Activated naive CD8-positive, alpha-beta T cell treated with anti-CD3 and anti-CD28 coated beads, Interleukin-2, amount 50 U/mL, for 16 hours (primary cell): Measurements from ENCODE around the gene KIF19.
"Not testable (repeated sequence)": the region's sequence is repeated elsewhere in the genome, so short reads cannot be mapped to it uniquely, and the experiment has no call there.

ENCODE experiments used
- DNase-seq: peaks from one replicate; pipeline ENCODE4 v3.0.0-alpha.2; 2020; ENCODE audit warnings: low read depth, low spot score

Gene KIF19

DNA sequence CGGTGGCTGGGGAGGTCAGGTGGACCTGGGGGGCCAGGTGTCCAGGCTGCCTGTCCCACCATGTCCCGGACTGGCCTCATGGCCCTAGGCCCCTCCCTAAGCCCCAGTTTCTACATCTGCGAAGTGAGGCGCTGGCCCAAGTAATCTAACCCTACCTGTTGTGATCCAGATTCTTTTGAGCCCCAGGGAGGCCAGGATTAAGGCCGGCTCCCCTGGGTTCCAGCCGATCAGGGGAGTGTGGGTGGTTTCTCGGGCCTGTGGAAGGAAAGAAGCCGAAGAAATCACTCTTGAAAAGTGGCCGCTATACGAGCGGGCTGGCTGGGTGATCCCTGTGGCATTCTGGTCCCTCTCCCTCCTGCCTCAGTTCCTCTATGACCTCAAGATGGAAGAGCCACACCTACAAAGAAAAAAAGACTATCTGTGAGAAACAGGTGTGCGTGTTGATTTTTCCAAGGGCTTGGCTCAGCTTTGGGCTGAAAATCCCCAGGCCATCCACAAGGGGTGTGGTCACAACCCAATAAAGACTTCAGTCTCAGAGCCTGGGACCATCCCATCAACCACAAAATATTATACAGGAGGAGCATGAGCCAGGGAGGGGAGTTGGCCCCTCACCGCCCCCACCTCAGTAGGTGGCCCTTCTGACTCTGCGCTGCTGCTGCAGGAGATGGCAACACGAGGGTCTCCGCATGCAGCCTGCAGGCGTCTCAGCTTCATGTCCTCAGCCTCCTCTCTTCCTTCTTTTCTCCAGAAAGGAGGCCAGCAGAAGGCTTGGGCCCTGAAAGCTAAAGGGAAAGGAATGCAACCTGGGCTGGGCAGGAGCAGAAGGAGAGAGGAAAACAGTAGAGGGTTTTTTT lies 61.6 kb downstream of the KIF19 start:
- DNase-seq: no peak

- DNase-seq: no peak
Measured at GRCh38 chr17:74389084-74389753, 63.2 kb downstream of the KIF19 start.

DNA sequence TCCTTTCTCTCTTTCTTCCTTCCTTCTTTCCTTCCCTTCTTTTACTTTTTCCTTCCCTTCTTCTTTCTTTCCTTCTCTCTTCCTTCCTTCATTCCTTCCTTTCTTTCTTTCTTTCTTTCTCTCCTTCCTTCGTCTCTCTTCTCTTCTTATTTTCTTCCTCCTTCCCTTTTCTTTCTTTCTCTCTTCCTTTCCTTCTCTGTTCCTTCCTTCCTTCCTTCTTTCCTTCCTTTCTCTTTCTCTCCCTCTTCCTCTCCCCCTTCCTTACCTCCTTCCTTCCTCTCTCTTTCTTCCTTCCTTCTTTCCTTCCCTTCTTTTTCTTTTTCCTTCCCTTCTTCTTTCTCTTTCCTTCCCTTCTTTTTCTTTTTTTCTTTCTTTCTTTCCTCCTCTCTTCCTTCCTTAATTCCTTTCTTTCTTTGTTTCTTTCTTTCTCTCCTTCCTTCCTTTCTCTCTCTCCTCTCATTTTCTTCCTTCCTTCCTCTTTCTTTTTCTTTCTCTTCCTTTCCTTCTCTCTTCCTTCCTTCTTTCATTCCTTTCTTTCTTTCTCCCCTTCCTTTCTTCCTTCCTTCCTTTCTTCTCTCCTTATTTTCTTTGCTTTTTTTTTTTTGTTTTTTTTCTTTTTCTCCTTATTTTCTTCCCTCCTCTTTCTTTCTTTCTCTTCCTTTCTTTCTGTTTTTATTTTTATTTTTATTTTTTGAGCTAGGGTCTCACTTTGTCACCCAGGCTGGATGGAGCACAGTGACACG lies 64.1 kb downstream of the KIF19 start:
- DNase-seq: no peak

DNA sequence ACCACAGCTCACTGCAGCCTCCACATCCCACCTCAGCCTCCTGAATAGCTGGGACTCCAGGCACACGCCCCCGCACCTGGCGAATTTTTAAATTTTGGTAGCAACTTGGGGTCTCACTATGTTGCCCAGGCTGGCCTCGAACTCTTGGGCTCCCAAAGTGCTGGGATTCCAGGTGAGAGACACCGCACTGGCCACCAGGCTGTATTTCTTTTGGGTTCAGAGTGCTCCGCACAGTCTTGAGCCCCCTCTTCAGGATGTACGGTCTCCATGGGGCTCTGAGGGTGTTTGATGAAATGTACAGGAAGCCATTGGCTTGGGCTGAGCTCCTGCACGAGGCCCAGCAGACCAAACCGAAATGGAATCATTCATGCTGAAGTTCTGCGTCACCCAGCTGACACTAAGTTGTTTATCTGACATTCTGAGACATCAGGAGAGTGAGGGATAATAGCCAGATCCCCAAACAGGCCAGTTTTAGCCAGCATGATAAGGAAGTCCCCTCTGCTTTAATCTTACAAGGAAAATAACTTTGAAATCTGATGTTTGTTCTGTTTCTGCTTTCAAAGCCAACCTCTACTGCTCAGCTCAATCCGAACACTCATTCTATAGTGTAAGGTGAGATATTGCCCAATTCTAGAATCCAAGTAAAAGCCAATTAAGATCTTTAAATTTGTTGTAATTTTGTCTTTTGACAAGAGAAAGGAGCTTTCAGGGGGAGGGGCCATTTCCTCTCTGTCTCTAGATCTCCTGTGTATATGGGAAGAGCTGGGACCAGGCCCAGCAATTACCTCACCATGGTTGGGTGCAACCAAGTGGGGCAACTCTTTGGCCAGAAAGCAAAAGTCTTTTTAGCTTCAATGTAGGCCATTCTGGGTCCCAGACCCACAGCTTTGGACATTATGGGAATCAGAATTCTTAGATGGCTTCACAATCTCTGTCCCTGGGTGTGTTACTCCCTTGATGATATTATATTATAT lies 64.9 kb downstream of the KIF19 start:
- DNase-seq: no peak

DNA sequence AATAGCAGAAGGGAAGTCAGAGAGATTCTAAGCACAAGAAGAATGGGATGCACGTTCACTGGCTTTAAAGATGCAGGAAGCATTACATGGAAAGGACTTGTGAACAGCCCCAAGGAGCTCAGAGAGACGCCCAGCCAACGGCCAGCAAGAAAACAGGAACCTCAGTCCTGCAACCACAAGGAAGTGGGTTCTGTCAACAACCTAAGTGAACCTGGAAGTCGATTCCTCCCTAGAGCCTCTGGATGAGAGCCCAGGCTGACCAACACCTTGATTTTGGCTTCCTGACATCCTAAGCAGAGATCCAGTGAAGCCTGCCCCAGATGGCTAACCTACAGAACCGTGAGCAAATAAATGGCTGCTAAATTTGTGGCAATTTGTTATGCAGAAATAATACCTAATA lies 65.7 kb downstream of the KIF19 start:
- DNase-seq: no peak

DNA sequence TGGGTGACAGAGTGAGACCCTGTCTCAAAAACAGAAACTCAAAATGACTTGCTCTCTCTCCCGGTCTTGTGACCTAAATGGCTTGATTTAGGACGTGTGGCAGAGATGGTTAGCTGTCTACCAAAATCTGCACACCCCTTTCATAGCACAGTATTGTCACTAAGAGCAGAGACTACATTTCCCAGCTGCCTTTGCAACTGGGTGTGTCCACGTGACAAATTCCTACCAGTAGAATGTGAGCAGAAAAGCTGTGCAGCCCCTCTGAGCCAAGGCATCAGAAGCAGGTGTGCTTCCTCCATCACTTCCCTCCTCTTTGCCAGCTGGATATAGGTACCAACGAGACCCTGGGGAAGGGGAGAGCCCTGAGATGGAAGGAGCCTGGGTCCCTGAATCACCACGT lies 66.8 kb downstream of the KIF19 start:
- no peak for DNase-seq

DNA sequence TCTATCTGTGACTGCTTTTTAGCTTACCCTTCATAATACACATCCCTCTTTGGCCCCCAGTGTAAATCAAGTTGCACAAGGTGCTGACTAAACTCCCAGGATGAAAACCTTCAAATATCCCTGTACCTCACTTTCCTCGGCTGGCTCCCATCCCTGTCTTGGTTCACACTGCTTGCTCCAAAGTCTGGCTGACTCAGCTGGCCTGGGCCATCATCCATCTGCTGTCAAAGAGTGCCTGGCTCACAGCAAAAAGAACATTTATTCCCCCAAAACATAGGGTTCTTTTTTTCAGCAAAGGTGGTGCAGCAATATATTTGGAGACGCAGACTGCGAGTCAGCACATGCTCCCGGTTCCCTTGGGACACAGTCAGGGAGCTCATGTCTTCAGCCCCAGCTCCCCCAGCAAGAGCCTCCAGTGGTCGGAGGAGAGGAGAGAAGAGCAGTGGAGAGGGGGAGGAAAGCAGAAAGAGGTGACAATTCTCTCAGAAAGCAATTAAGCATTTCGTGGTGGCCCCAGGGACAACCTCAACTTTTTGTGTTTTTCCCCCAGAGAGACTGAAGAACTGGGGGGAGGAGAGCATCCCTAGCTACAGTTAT lies 67.4 kb downstream of the KIF19 start:
- no peak for DNase-seq

GRCh38 chr17:74394275-74394950 lies 68.4 kb downstream of the KIF19 start:
- no peak for DNase-seq

- DNase-seq: no peak
Measured at GRCh38 chr17:74394977-74395376, 69.0 kb downstream of the KIF19 start.

GRCh38 chr17:74396567-74396966 lies 70.5 kb downstream of the KIF19 start:
- no peak for DNase-seq

- no peak for DNase-seq
Measured at GRCh38 chr17:74402048-74402447, 76.0 kb downstream of the KIF19 start.

- DNase-seq: no peak
Measured at GRCh38 chr17:74403512-74404137, 77.6 kb downstream of the KIF19 start.

DNA sequence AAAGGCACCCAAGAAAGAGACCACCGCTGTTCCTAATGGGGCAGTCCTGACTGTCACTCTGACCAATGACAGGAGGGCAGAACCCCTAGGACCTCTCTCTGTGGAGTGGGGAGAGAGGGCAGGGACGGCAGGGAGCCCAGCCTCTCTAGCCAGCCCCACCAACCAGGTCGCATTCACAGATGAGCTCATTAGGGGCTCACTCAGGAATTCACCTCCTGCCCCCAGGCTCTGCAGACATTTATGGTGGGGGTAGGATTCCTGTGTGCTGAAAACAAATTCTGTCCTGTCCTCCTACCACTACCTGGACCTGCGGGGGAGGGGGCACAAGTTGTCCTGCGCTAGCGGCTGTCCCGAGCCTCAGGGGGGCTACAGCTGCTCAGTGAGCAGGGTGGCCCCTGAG lies 78.2 kb downstream of the KIF19 start:
- no peak for DNase-seq

- no peak for DNase-seq
Measured at GRCh38 chr17:74404789-74405188, 78.8 kb downstream of the KIF19 start.

GRCh38 chr17:74405311-74405710 lies 79.3 kb downstream of the KIF19 start:
- DNase-seq: not testable (repeated sequence)
